ENCODE results near the gene CACNG3. TPM values are rescaled to one million over a fixed set of nuclear protein-coding genes. Genes with fewer than 3 reads are reported as not detected.

Gene CACNG3
- total and polyA plus RNA-seq, 2 of the 4 experiments (the other 2 are of a cell fraction) = not detected

GRCh38 chr16:24208710-24209109, 47.4 kb upstream of the CACNG3 start:
- Histone ChIP-seq H3K4me1 (ENCODE audit: control insufficient read depth, insufficient read depth, low read length) (no peaks in the 10 kb centered on the region), H3K4ac (ENCODE audit: low read depth, low read length) (no peak overlapping the region), H2AK9ac (replicated peaks; ENCODE audit: low read depth, low read length, poor library complexity) (no peak overlapping the region), H4K5ac (ENCODE audit: low read depth, low read length) (no peak overlapping the region), H3K36me3 (ENCODE audit: control insufficient read depth, insufficient read depth, low read length) (no peaks in the 10 kb centered on the region), H3K9me1 (ENCODE audit: insufficient read depth, low read length) (no peaks in the 10 kb centered on the region), H3K79me1 (ENCODE audit: low read depth in 1 of 2, low read length in 2 of 2) (no peaks in the 10 kb centered on the region), H3K9ac (ENCODE audit: low read depth, low read length) (no peak overlapping the region), H3K4me2 (ENCODE audit: low read depth, low read length) (no peak overlapping the region), H2BK120ac (ENCODE audit: low read depth, low read length) (no peak overlapping the region), H3K18ac (ENCODE audit: low read depth, low read length) (no peak overlapping the region), H2BK15ac (ENCODE audit: low read depth, low read length) (no peak overlapping the region), H4K8ac (ENCODE audit: low read depth in 2 of 2, low read length in 2 of 2) (no peak overlapping the region), H3K27me3 (ENCODE audit: control insufficient read depth, insufficient read depth, low read length) (no peaks in the 10 kb centered on the region), H3K4me3 (ENCODE audit: insufficient read depth, low read depth, low read length) (no peak overlapping the region), H3K27ac (ENCODE audit: insufficient read depth, low read length) (no peak overlapping the region), H4K20me1 (ENCODE audit: insufficient read depth, low read length) (no peaks in the 10 kb centered on the region), H3K23ac (ENCODE audit: low read depth, low read length) (no peak overlapping the region), H4K91ac (ENCODE audit: insufficient read depth, low read depth, low read length) (no peak overlapping the region), H3K9me3 (ENCODE audit: control insufficient read depth, insufficient read depth, low read length) (no peaks in the 10 kb centered on the region), H2AK5ac (ENCODE audit: low read depth, low read length) (no peak overlapping the region), H2BK20ac (ENCODE audit: low read depth, low read length) (no peak overlapping the region), H2AFZ (replicated peaks; ENCODE audit: low read length, poor library complexity) (no peak overlapping the region), H3K56ac (ENCODE audit: extremely low read depth, insufficient read depth, low read length) (no peak overlapping the region), H2BK5ac (ENCODE audit: low read depth, low read length, poor library complexity, severe bottlenecking) (no peak overlapping the region), H3K14ac (replicated peaks; ENCODE audit: low read depth, low read length) (no peak overlapping the region)
- intact Hi-C loops (cut with micrococcal nuclease) (no loop called here), dilution Hi-C loops (cut with HindIII; ENCODE audit: low sequenced_read_pairs, unreplicated experiment) (no loop called here), in situ Hi-C loops (cut with MboI; ENCODE audit: low sequenced_read_pairs) (no loop called here)
- TF ChIP-seq MXI1 (IDR thresholded peaks at IDR 0.05; ENCODE audit: borderline replicate concordance, low read depth, low read length) (no peak), CEBPB (IDR thresholded peaks at IDR 0.05; ENCODE audit: low read depth, low read length) (no peak), FOS (IDR thresholded peaks at IDR 0.05; ENCODE audit: low read depth, low read length) (no peak), NFE2L2 (IDR thresholded peaks at IDR 0.05; ENCODE audit: low read depth, low read length) (no peak), POLR2A (IDR thresholded peaks at IDR 0.05; ENCODE audit: low read depth, low read length) (no peak), MAFK (IDR thresholded peaks at IDR 0.05; ENCODE audit: low read depth, low read length) (no peak), SMC3 (IDR thresholded peaks at IDR 0.05; ENCODE audit: low read depth, low read length) (no peak), RFX5 (IDR thresholded peaks at IDR 0.05; ENCODE audit: low read depth, low read length) (no peak), RCOR1 (IDR thresholded peaks at IDR 0.05; ENCODE audit: insufficient replicate concordance, low read length) (no peak)
- TF ChIP-seq, protein P1, sequence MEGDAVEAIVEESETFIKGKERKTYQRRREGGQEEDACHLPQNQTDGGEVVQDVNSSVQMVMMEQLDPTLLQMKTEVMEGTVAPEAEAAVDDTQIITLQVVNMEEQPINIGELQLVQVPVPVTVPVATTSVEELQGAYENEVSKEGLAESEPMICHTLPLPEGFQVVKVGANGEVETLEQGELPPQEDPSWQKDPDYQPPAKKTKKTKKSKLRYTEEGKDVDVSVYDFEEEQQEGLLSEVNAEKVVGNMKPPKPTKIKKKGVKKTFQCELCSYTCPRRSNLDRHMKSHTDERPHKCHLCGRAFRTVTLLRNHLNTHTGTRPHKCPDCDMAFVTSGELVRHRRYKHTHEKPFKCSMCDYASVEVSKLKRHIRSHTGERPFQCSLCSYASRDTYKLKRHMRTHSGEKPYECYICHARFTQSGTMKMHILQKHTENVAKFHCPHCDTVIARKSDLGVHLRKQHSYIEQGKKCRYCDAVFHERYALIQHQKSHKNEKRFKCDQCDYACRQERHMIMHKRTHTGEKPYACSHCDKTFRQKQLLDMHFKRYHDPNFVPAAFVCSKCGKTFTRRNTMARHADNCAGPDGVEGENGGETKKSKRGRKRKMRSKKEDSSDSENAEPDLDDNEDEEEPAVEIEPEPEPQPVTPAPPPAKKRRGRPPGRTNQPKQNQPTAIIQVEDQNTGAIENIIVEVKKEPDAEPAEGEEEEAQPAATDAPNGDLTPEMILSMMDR (conservative IDR thresholded peaks at IDR 0.05; ENCODE audit: low read depth, low read length) = no peak
- DNase-seq (no peak), ATAC-seq (ENCODE audit: low read depth) (no peak)
- ChIA-PET CTCF (no interaction called here), POLR2A (ENCODE audit: unreplicated experiment) (no interaction called here)
- WGBS, 2 experiments (ENCODE audit: extremely low coverage in 2 of 2, insufficient read length in 1 of 2) = no CpG with 5 or more reads among the region's 5 CpGs
- no TSS peak for BruUV-seq (replicated peaks)
